HAP-1 (cell line): ENCODE data around the gene CENPM.
A peak's percentile ranks its signal among the peaks of the same experiment; 100 is the strongest.
"Not testable (repeated sequence)": the region's sequence is repeated elsewhere in the genome, so short reads cannot be mapped to it uniquely, and the experiment has no call there.

ENCODE experiments used
- DNase-seq, 2 experiments: peaks; one replicate each; pipeline ENCODE4 v3.0.0-alpha.2; 2016 to 2020; ENCODE audit warnings: low spot score in 2 of 2
- H3K27me3 ChIP-seq: fragments of 250-450 bp; sonication (Bioruptor Pico); 2 replicates; pipeline ENCODE4 v1.5.1; 2020; ENCODE audit warnings: low read depth, mild to moderate bottlenecking, moderate library complexity
- H3K36me3 ChIP-seq: fragments of 250-450 bp; sonication (Bioruptor Pico); replicated peaks from 2 replicates; pipeline ENCODE4 v1.5.1; 2020; ENCODE audit warnings: mild to moderate bottlenecking
- H3K4me1 ChIP-seq: fragments of 250-450 bp; sonication (Bioruptor Pico); 2 replicates; pipeline ENCODE4 v1.5.1; 2020; ENCODE audit warnings: mild to moderate bottlenecking
- H3K4me3 ChIP-seq: fragments of 250-450 bp; sonication (Bioruptor Pico); 2 replicates; pipeline ENCODE4 v1.5.1; 2020; ENCODE audit warnings: mild to moderate bottlenecking, moderate library complexity
- H3K9me3 ChIP-seq: fragments of 250-450 bp; sonication (Bioruptor Pico); 2 replicates; pipeline ENCODE4 v1.5.1; 2020; ENCODE audit warnings: mild to moderate bottlenecking, moderate library complexity
- in situ Hi-C: fragments of 300-500 bp; cut with MboI; formaldehyde crosslinking; loops from 3 replicates; pipeline ENCODE4 v1.14.3; 2020; ENCODE audit warnings: low sequenced_read_pairs, inconsistent platforms, mixed read lengths

The CENPM gene

GRCh38 chr22:41951898-41952474 is 5.0 kb upstream of the CENPM start, which contains the start of gene SMIM45:
TSS of gene SMIM45 (plus strand) at chr22:41952150.
- in situ Hi-C loops, result no loop called here
- peaks cover 16% of the 10 kb centered on the region for H3K4me1 ChIP-seq
- H3K4me3 ChIP-seq, result no peak within 1 kb of the TSS
- H3K36me3 ChIP-seq, result 0 out of 2 replicates have a peak, but pooled peaks cover 3% of the 10 kb centered on the region
- H3K9me3 ChIP-seq, result no peaks in the 10 kb centered on the region
- no peak for DNase-seq
- no peaks in the 10 kb centered on the region for H3K27me3 ChIP-seq

GRCh38 chr22:41949297-41949965 is 2.5 kb upstream of the CENPM start:
- H3K4me1 ChIP-seq, result peaks cover 26% of the 10 kb centered on the region
- H3K36me3 ChIP-seq, result peaks cover 19% of the 10 kb centered on the region
- no peaks in the 10 kb centered on the region for H3K9me3 ChIP-seq
- DNase-seq, result no peak
- no peaks in the 10 kb centered on the region for H3K27me3 ChIP-seq
- in situ Hi-C loops, result no loop called here
- no peak overlapping the region for H3K4me3 ChIP-seq

GRCh38 chr22:41948928-41949296 is 2.0 kb upstream of the CENPM start:
- H3K4me3 ChIP-seq, in situ Hi-C loops: not testable (repeated sequence)

GRCh38 chr22:41948142-41948541 is 1.2 kb upstream of the CENPM start:
- peaks cover 32% of the 10 kb centered on the region for H3K36me3 ChIP-seq
- H3K27me3 ChIP-seq, result no peaks in the 10 kb centered on the region
- H3K4me1 ChIP-seq, result peaks cover 26% of the 10 kb centered on the region
- no peaks in the 10 kb centered on the region for H3K9me3 ChIP-seq
- in situ Hi-C loops, result no loop called here
- no peak for DNase-seq
- H3K4me3 ChIP-seq, result no peak overlapping the region; the same call in 1 of the 2 replicates

More at GRCh38 chr22:41948928-41949296, 2.0 kb upstream of the CENPM start:
- peaks cover 25% of the 10 kb centered on the region for H3K36me3 ChIP-seq
- not testable (repeated sequence) for H3K27me3 ChIP-seq, H3K9me3 ChIP-seq, DNase-seq
- peaks cover 26% of the 10 kb centered on the region for H3K4me1 ChIP-seq

- peaks cover 37% of the 10 kb centered on the region for H3K36me3 ChIP-seq
- in situ Hi-C loops, result no loop called here
- DNase-seq, result no peak
- H3K27me3 ChIP-seq, result no peaks in the 10 kb centered on the region
- H3K9me3 ChIP-seq, result no peaks in the 10 kb centered on the region
- peak overlapping the region; percentile 61 for H3K4me3 ChIP-seq
- H3K4me1 ChIP-seq, result peaks cover 26% of the 10 kb centered on the region
Observed at GRCh38 chr22:41947424-41948080, 600 bp upstream of the CENPM start.

- Histone ChIP-seq H3K27me3 (no peaks in the 10 kb centered on the region), H3K9me3 (no peaks in the 10 kb centered on the region), H3K4me1 (peaks cover 26% of the 10 kb centered on the region), H3K4me3 (no peak overlapping the region), H3K36me3 (peaks cover 71% of the 10 kb centered on the region)
- DNase-seq, result no peak
- in situ Hi-C loops, result loop anchor here (5.0 kb wide), 1 partner anchor 246 kb away; the partner anchor contains the start of gene MEI1
Observed at GRCh38 chr22:41943661-41944209, 3.2 kb downstream of the CENPM start.

- no peak overlapping the region for H3K4me3 ChIP-seq
- peaks cover 83% of the 10 kb centered on the region for H3K36me3 ChIP-seq
- in situ Hi-C loops, result loop anchor here (5.0 kb wide), 1 partner anchor 244 kb away; the partner anchor contains the start of gene MEI1
- DNase-seq, result peak; percentile 65 to 87
- H3K4me1 ChIP-seq, result peaks cover 10% of the 10 kb centered on the region
- H3K9me3 ChIP-seq, result no peaks in the 10 kb centered on the region
- H3K27me3 ChIP-seq, result no peaks in the 10 kb centered on the region
Observed at GRCh38 chr22:41940832-41941765, 5.9 kb downstream of the CENPM start.

GRCh38 chr22:41939981-41940831 is 6.7 kb downstream of the CENPM start:
- H3K36me3 ChIP-seq, result peaks cover 79% of the 10 kb centered on the region
- in situ Hi-C loops, result loop anchor here (5.0 kb wide), 1 partner anchor 243 kb away; the partner anchor contains the start of gene MEI1
- peak in 1 of 2 experiments; percentile 58 for DNase-seq
- H3K9me3 ChIP-seq, result no peaks in the 10 kb centered on the region
- H3K4me3 ChIP-seq, result no peak overlapping the region
- peaks cover 3% of the 10 kb centered on the region; the same call in 1 of the 2 replicates for H3K4me1 ChIP-seq
- H3K27me3 ChIP-seq, result no peaks in the 10 kb centered on the region

GRCh38 chr22:41936894-41937169 is 10.1 kb downstream of the CENPM start:
- Histone ChIP-seq H3K4me3 (no peak overlapping the region), H3K9me3 (no peaks in the 10 kb centered on the region), H3K4me1 (no peaks in the 10 kb centered on the region), H3K27me3 (no peaks in the 10 kb centered on the region), H3K36me3 (peaks cover 59% of the 10 kb centered on the region)
- no peak for DNase-seq
- in situ Hi-C loops, result no loop called here

- in situ Hi-C loops, result no loop called here
- Histone ChIP-seq H3K27me3 (no peaks in the 10 kb centered on the region), H3K9me3 (no peaks in the 10 kb centered on the region), H3K36me3 (peaks cover 45% of the 10 kb centered on the region), H3K4me1 (no peaks in the 10 kb centered on the region), H3K4me3 (no peak overlapping the region)
- no peak for DNase-seq
Observed at GRCh38 chr22:41935509-41935908, 11.4 kb downstream of the CENPM start.

- H3K4me3 ChIP-seq, result no peak overlapping the region
- in situ Hi-C loops, result no loop called here
- peaks cover 40% of the 10 kb centered on the region for H3K36me3 ChIP-seq
- no peak for DNase-seq
- H3K27me3 ChIP-seq, result no peaks in the 10 kb centered on the region
- H3K4me1 ChIP-seq, result no peaks in the 10 kb centered on the region
- no peaks in the 10 kb centered on the region for H3K9me3 ChIP-seq
Observed at GRCh38 chr22:41935015-41935351, 12.0 kb downstream of the CENPM start.

GRCh38 chr22:41934284-41935014 is 12.5 kb downstream of the CENPM start:
- H3K4me3 ChIP-seq, result no peak overlapping the region
- no peaks in the 10 kb centered on the region for H3K27me3 ChIP-seq
- in situ Hi-C loops, result no loop called here
- H3K36me3 ChIP-seq, result peaks cover 38% of the 10 kb centered on the region
- H3K9me3 ChIP-seq, result no peaks in the 10 kb centered on the region
- no peaks in the 10 kb centered on the region for H3K4me1 ChIP-seq
- no peak for DNase-seq
